ENCODE results near the gene CKB.
A peak's percentile ranks its signal among the peaks of the same experiment; 100 is the strongest.

The CKB gene

GRCh38 chr14:103483600-103483999 is 39.0 kb downstream of the CKB start:
- no peak for DNase-seq

- DNase-seq: peak; percentile 79
These were observed 42.0 kb downstream of the CKB start for GRCh38 chr14:103480595-103480994.

- DNase-seq: no peak
These were observed 46.0 kb downstream of the CKB start for GRCh38 chr14:103476631-103477030.

GRCh38 chr14:103476065-103476464 is 46.6 kb downstream of the CKB start:
- DNase-seq: no peak

GRCh38 chr14:103474893-103475292 is 47.7 kb downstream of the CKB start:
- no peak for DNase-seq

- no peak for DNase-seq
These were observed 49.7 kb downstream of the CKB start for GRCh38 chr14:103472939-103473338.
